ENCODE measurements around the gene NOSTRIN. TPM values are rescaled to one million over a fixed set of nuclear protein-coding genes. Genes with fewer than 3 reads are reported as not detected.
A peak's percentile ranks its signal among the peaks of the same experiment; 100 is the strongest.
"Not testable (repeated sequence)": the region's sequence is repeated elsewhere in the genome, so short reads cannot be mapped to it uniquely, and the experiment has no call there.

The NOSTRIN gene
- total RNA-seq, 1 donor from 2014 or later = 0.42 TPM

- no peaks in the 10 kb centered on the region for H3K27me3 ChIP-seq (ENCODE audit: control insufficient read depth, insufficient read depth, low read length)
- H3K36me3 ChIP-seq (ENCODE audit: control insufficient read depth, insufficient read depth, low read length) = no peaks in the 10 kb centered on the region
- TF ChIP-seq CTCF (IDR thresholded peaks at IDR 0.05; ENCODE audit: insufficient read depth, low read length, poor library complexity, severe bottlenecking) = no peak
- DNase-seq (ENCODE audit: low read depth) = no peak
- H3K4me3 ChIP-seq (ENCODE audit: low read depth, low read length) = no peak overlapping the region
Observed at GRCh38 chr2:168874368-168875054, 72.1 kb downstream of the NOSTRIN start.

- not testable (repeated sequence) for H3K27me3 ChIP-seq (ENCODE audit: control insufficient read depth, insufficient read depth, low read length); H3K36me3 ChIP-seq (ENCODE audit: control insufficient read depth, insufficient read depth, low read length); H3K4me3 ChIP-seq (ENCODE audit: low read depth, low read length); DNase-seq (ENCODE audit: low read depth)
Observed at GRCh38 chr2:168882163-168882562, 79.7 kb downstream of the NOSTRIN start.

- no peaks in the 10 kb centered on the region for H3K36me3 ChIP-seq (ENCODE audit: control insufficient read depth, insufficient read depth, low read length)
- no peak for TF ChIP-seq CTCF (IDR thresholded peaks at IDR 0.05; ENCODE audit: insufficient read depth, low read length, poor library complexity, severe bottlenecking)
- DNase-seq (ENCODE audit: low read depth) = peak; percentile 14
- no peaks in the 10 kb centered on the region for H3K27me3 ChIP-seq (ENCODE audit: control insufficient read depth, insufficient read depth, low read length)
- no peak overlapping the region for H3K4me3 ChIP-seq (ENCODE audit: low read depth, low read length)
Observed at GRCh38 chr2:168884975-168885374, 82.5 kb downstream of the NOSTRIN start.

- TF ChIP-seq CTCF (IDR thresholded peaks at IDR 0.05; ENCODE audit: insufficient read depth, low read length, poor library complexity, severe bottlenecking) = no peak
- DNase-seq (ENCODE audit: low read depth) = no peak
- H3K27me3 ChIP-seq (ENCODE audit: control insufficient read depth, insufficient read depth, low read length) = no peaks in the 10 kb centered on the region
Observed at GRCh38 chr2:168889635-168890005, 87.2 kb downstream of the NOSTRIN start.

GRCh38 chr2:168890006-168890782, 87.8 kb downstream of the NOSTRIN start, which contains the start of gene SPC25:
SPC25 (minus strand) TSS chr2:168890430; CDS start chr2:168889519, 911 bp downstream.
- Histone ChIP-seq H3K4me3 (ENCODE audit: low read depth, low read length) (peak within 1 kb of the TSS; percentile 85), H3K27me3 (ENCODE audit: control insufficient read depth, insufficient read depth, low read length) (no peaks in the 10 kb centered on the region), H3K36me3 (ENCODE audit: control insufficient read depth, insufficient read depth, low read length) (no peaks in the 10 kb centered on the region)
- peak; percentile 70 for DNase-seq (ENCODE audit: low read depth)
- TF ChIP-seq CTCF (IDR thresholded peaks at IDR 0.05; ENCODE audit: insufficient read depth, low read length, poor library complexity, severe bottlenecking) = no peak

More at GRCh38 chr2:168889635-168890005, 87.2 kb downstream of the NOSTRIN start:
- H3K36me3 ChIP-seq (ENCODE audit: control insufficient read depth, insufficient read depth, low read length) = no peaks in the 10 kb centered on the region
- peak overlapping the region; percentile 85 for H3K4me3 ChIP-seq (ENCODE audit: low read depth, low read length)

- Histone ChIP-seq H3K36me3 (ENCODE audit: control insufficient read depth, insufficient read depth, low read length) (no peaks in the 10 kb centered on the region), H3K4me3 (ENCODE audit: low read depth, low read length) (no peak overlapping the region), H3K27me3 (ENCODE audit: control insufficient read depth, insufficient read depth, low read length) (no peaks in the 10 kb centered on the region)
- no peak for DNase-seq (ENCODE audit: low read depth)
- TF ChIP-seq CTCF (IDR thresholded peaks at IDR 0.05; ENCODE audit: insufficient read depth, low read length, poor library complexity, severe bottlenecking) = no peak
Observed at GRCh38 chr2:168892327-168892726, 89.9 kb downstream of the NOSTRIN start.

Measured in kidney epithelial cell (primary cell).